B cell (primary cell): ENCODE data around the gene GALNT10.

Experiments
- CTCF ChIP-seq: fragments of 200-600 bp; IDR thresholded peaks from one replicate; pipeline ENCODE4 v1.8.0; 2022; ENCODE audit warnings: antibody characterized with exemption, mild to moderate bottlenecking
- EZH2 ChIP-seq: IDR thresholded peaks from 2 replicates; pipeline ENCODE4 v1.6.1; 2012; ENCODE audit warnings: borderline replicate concordance, low read depth, mild to moderate bottlenecking, moderate library complexity, low read length; ENCODE audit not compliant: insufficient read depth, poor library complexity, severe bottlenecking

GRCh38 chr5:154444556-154445421, 254.3 kb downstream of the GALNT10 start:
- TF ChIP-seq CTCF (no peak), EZH2 (no peak)
